ENCODE data around the gene NUCKS1. TPM values are rescaled to one million over a fixed set of nuclear protein-coding genes. Genes with fewer than 3 reads are reported as not detected.

Gene NUCKS1
- total and polyA plus RNA-seq, 2 of the 8 experiments (the other 6 are each of a cell fraction or from before 2014, with no cell fraction given), result 126 to 461 TPM

- Histone ChIP-seq H2BK15ac (ENCODE audit: low read length) (no peak overlapping the region), H3K79me1 (ENCODE audit: low read depth, low read length) (no peaks in the 10 kb centered on the region), H4K8ac (ENCODE audit: extremely low read depth, insufficient read depth, low read length) (no peak overlapping the region), H3K9me3 (ENCODE audit: insufficient read depth in 2 of 2, low read depth in 1 of 2, low read length in 1 of 2) (no peaks in the 10 kb centered on the region), H4K20me1 (replicated peaks in 1 of 2; ENCODE audit: control insufficient read depth in 1 of 2, insufficient read depth in 2 of 2, low read length in 2 of 2) (no peaks in the 10 kb centered on the region), H4K91ac (replicated peaks; ENCODE audit: insufficient read length, low read length) (no peak overlapping the region), H3K4me1 (replicated peaks in 1 of 4; ENCODE audit: control insufficient read depth in 3 of 4, insufficient read depth in 4 of 4, low read length in 3 of 4) (no peaks in the 10 kb centered on the region), H3K4ac (replicated peaks; ENCODE audit: insufficient read length, low read depth, low read length) (no peak overlapping the region), H3K79me2 (ENCODE audit: control insufficient read depth in 1 of 2, insufficient read depth in 2 of 2, low read length in 2 of 2) (no peaks in the 10 kb centered on the region), H2BK12ac (ENCODE audit: low read depth, low read length) (no peak overlapping the region), H3K27me3 (replicated peaks in 1 of 4; ENCODE audit: control insufficient read depth in 3 of 4, extremely low read depth in 1 of 4, insufficient read depth in 3 of 4, low read length in 3 of 4) (no peaks in the 10 kb centered on the region), H3K56ac (replicated peaks; ENCODE audit: insufficient read length, low read depth, low read length) (no peak overlapping the region), H2BK20ac (ENCODE audit: low read length) (no peak overlapping the region), H3K14ac (ENCODE audit: insufficient read length) (no peak overlapping the region), H3K18ac (ENCODE audit: extremely low read depth, low read length) (no peak overlapping the region), H2AK5ac (ENCODE audit: low read depth, low read length) (no peak overlapping the region), H2BK5ac (ENCODE audit: low read depth, low read length) (no peak overlapping the region), H3K4me3 (ENCODE audit: extremely low read depth in 1 of 4, insufficient read depth in 2 of 4, low read depth in 3 of 4, low read length in 4 of 4) (no peak overlapping the region), H3K4me2 (ENCODE audit: insufficient read depth in 1 of 2, low read depth in 2 of 2, low read length in 2 of 2) (no peak overlapping the region), H3K36me3 (ENCODE audit: control insufficient read depth in 2 of 4, insufficient read depth in 4 of 4, low read length in 3 of 4) (no peaks in the 10 kb centered on the region), H3K27ac (ENCODE audit: low read depth, low read length) (no peak overlapping the region), H3K23ac (ENCODE audit: insufficient read length) (no peak overlapping the region), H2AFZ (ENCODE audit: low read length) (no peak overlapping the region), H3K23me2 (ENCODE audit: low read depth, low read length) (no peaks in the 10 kb centered on the region), H3K9ac (replicated peaks in 1 of 4; ENCODE audit: extremely low read depth in 1 of 4, low read depth in 3 of 4, low read length in 3 of 4) (no peak overlapping the region), H4K5ac (ENCODE audit: insufficient read length, low read depth, low read length) (no peak overlapping the region), H2BK120ac (replicated peaks; ENCODE audit: low read depth, low read length) (no peak overlapping the region)
- ChIA-PET CTCF (ENCODE audit: partially characterized antibody) (interaction anchor here (0.6 to 1.0 kb wide), 4 partner anchors 12 to 200 kb away, joined by 3 read pairs; no protein-coding TSS in a partner anchor), POLR2A (ENCODE audit: partially characterized antibody) (interaction anchor here (4.6 kb wide), 1 partner anchor 12 kb away, joined by 15 read pairs; no protein-coding TSS in a partner anchor)
- WGBS, 2 experiments (ENCODE audit: extremely low coverage in 1 of 2, insufficient coverage in 1 of 2, insufficient read length in 1 of 2, insufficient replicate concordance in 2 of 2, low coverage in 1 of 2, low lambda C conversion rate in 2 of 2, missing lambda C conversion rate in 1 of 2), result 91% methylated on average over 3 of the region's 3 CpGs; no CpG with 5 or more reads in 1 of the 2 experiments
- no peak for FAIRE-seq
- DNase-seq (ENCODE audit: low read depth in 1 of 2, low spot score in 2 of 2), result no peak
- TF ChIP-seq ZNF274 (IDR thresholded peaks at IDR 0.05; ENCODE audit: borderline replicate concordance, extremely low read depth, low read length) (no peak), RAD21 (IDR thresholded peaks at IDR 0.05 in 1 of 2, conservative IDR thresholded peaks at IDR 0.05 in 1 of 2; ENCODE audit: low read depth in 2 of 2, low read length in 2 of 2) (no peak), SRF (IDR thresholded peaks at IDR 0.05; ENCODE audit: low read depth, low read length) (no peak), TAF7 (optimal IDR thresholded peaks at IDR 0.05; ENCODE audit: borderline replicate concordance, low read depth, low read length) (no peak), EZH2 (IDR thresholded peaks at IDR 0.05; ENCODE audit: low read depth, low read length, severe bottlenecking) (no peak), SIX5 (IDR thresholded peaks at IDR 0.05; ENCODE audit: low read depth, low read length) (no peak), NANOG (IDR thresholded peaks at IDR 0.05; ENCODE audit: insufficient read depth, low read depth, low read length, poor library complexity, severe bottlenecking) (no peak), CTCF (IDR thresholded peaks at IDR 0.05; ENCODE audit: control extremely low read depth in 1 of 3, insufficient read depth in 1 of 3, low read depth in 1 of 3, low read length in 3 of 3) (no peak), TAF1 (IDR thresholded peaks at IDR 0.05; ENCODE audit: low read depth, low read length) (no peak), KDM1A (IDR thresholded peaks at IDR 0.05; ENCODE audit: borderline replicate concordance, low read length) (no peak), BRCA1 (IDR thresholded peaks at IDR 0.05; ENCODE audit: low read depth, low read length) (no peak), SIRT6 (IDR thresholded peaks at IDR 0.05; ENCODE audit: low read length) (no peak)
Measured at GRCh38 chr1:205760606-205761005, 10.6 kb upstream of the NUCKS1 start.

Measured in H1 (cell line).